Stimulated activated CD8-positive, alpha-beta memory T cell treated with anti-CD3 and anti-CD28 coated beads, Interleukin-7, amount 100 ng/mL, for 1 hour (primary cell): ENCODE measurements around the gene BTRC.

Source experiments
- DNase-seq, 2 donors: peaks; one replicate each; pipeline ENCODE4 v3.0.0-alpha.2; 2020; ENCODE audit warnings: low read depth in 2 of 2

The BTRC gene

DNA sequence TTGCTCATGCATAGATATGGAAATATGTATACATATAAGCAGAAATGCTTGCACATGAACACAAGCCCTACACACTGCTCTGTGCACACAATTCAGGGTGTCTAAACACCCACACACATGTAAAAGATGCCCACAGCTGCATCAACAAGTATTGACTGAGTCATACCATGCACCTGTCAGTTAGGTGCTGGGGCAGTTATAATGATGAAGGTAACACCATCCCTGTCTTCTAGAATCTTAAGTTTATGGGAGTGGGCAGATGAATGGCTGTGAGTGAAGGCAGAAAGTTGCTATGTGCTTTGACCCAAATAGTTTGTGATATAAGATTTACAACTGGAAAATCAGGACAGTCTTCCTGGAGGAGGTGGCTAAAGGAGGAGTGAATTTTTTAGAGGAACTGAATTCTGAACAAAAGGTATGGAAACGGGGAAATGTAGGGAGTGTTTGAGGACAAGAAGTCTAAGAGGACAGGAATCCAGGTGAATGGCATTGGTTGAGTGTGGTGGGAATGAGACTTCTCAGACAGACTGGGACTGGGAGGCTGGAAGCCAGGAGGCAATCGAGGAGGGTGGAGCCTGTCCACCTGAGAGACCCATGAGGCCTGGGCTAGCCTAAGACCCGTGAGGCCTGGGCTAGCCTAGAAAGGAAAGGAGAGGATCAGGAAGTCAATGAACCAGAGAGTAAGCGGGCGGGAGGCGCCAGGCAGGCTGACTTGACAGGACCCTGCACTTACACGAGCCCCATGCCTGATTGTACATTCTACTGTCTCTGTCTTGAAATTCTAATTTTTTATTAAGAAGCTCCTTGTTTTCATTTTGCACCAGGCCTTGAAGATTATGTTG lies 213.4 kb downstream of the BTRC start:
- no peak for DNase-seq

DNA sequence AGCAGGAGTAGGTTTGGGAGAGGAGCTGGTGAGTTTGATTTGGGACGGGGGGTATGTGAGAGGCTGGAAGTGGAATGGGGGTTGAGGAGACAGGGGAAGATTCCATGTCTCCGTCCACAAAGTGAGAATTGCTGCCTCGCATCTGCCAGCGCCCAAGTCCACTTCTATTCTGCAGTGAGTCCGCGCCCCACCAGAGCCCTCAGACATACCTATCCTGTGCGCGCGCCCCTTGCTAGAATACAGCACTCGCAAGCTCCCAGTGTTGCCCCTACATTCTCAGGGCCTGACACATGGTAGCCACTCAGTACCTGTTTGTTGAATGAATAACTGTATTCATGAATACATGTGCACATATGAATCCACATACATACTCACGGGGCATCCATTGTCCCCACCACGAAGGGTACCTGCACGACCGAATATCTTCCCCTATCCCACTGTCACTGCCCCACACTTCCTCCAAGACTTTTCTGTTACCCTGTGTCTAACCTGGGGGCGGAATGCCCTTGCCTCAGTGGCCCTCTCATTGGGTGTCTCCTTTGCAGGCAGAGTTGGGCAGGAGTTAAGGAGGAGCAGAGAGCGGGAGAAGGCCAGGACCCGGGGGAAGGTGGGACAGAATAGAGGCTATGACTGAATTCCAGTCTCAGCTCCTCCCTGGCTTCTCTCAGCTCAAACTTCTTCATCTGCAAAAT lies 214.2 kb downstream of the BTRC start:
- no peak for DNase-seq

DNA sequence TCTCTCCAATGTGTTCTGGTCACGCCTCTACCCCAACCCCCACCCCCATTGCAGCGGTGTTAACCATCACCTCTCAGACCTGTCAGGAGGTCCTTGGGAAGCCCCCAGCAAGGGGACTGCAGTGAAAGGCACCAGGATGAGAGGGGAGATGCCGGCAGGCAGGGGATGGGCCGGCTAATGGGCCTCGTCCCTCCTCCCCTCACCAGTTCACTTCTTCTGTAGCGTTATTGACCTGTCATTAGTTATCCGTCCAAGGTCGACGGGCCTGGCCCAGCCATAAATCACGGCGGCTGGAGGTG lies 215.3 kb downstream of the BTRC start:
- no peak for DNase-seq

DNA sequence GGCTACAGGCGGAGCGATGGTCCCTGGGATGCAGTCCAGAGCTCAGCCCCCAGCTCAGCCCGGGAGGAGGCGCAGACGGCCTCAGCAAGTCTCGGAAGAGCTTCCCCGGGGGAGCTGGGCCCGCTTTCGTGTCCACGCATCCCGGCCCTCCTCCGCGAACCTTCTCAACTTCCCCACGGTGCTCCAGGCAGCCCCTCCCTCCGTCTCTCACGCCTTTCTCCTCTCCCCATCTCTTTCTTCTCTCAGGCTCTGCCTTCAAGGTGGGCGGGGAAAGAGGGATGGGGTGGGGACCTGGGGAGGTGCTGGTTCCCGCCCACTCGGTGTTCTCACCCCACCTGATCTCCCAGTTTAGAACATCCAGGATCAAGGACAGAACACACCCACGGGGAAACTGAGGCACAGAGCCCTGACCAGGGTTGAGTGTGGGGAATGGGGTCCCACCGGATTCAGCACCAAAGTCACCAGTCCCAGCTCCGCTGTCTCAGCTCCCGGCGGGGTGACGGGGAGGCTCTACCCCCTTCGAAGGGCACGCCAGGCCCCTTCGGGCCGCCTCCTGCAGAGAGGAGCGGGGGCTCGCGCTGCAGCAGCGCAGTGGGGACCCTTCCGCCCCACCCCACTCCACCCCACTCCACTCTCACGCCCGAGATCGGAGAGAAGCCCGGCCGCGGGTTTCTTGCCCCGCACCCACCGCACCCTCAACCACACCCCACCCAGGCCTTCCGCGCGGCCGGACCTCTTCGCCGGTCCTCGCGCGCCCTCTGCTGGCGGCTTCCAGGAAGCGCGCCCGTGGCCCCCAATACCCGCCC lies 215.9 kb downstream of the BTRC start:
- DNase-seq: peak; percentile 58 to 63

DNA sequence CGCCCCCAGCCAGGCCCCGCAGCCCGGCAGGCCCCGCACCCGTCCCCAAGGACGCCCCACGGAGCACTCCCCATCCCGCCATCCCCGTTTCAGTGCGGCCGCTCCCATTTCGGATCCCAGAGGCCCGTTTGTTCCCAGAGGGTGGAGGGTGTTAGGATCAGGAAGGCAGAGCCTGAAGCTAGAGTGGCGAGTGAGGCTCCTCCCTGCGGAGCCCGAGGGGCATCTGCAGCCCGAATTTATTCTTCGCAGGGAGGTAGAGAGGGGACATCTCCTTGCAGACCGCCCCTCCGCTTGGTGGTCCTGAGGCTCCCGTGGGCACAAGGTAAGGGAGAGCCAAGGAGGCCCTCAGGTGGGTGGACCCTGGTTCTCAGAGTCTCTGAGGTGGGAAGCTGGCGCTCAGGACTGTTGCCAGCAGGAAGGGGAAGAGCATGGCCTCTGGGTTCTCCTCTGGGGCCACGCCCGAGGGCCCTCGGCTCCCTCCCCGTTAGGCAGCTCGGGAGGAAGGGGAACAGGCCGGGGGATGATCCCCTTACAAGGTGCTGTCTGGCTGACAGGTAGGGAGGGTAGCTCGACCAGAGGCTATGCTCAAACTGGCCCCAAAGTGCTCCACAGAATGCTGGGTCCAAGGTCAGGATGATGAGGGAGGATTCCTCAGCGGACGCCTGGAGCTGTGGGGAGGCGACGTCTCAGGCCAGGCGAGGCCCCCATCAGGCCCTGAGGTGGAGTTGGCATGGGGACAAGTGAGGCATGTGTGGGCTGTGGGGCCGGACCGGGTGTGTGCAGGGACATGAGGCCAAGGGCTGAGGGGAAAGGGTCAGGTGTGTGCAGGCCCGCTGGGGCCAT lies 216.7 kb downstream of the BTRC start:
- DNase-seq: no peak

DNA sequence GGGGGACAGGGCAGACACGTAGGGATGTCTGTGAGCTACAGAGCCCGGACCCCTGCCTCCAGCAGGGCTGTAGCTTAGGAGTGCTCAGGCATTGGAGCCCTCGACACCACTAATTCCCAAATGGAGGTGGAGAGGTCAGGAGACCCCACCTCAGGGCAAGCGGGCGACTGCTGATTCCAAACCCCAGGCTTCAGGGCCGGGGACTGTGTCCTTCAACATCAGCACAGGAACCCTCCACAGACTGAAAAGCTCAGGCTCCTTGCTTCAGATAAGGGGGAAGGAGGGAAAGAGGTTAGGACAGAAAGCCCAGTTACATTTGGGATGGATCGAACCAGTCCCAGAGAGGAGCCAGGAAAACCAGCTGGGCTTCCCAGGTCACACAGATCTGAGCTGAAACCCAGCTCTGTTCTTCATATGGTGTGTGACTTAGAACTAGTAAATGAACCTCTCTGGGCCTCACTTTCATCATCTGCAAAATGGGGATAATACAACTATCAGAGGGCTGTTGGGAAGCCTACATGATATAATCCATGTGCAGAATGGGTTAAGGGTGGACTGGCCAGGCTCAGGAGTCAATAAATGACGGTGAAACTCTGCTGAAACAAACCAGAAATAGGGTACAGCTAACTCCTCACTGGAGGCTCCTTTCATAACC lies 217.4 kb downstream of the BTRC start:
- DNase-seq: no peak

DNA sequence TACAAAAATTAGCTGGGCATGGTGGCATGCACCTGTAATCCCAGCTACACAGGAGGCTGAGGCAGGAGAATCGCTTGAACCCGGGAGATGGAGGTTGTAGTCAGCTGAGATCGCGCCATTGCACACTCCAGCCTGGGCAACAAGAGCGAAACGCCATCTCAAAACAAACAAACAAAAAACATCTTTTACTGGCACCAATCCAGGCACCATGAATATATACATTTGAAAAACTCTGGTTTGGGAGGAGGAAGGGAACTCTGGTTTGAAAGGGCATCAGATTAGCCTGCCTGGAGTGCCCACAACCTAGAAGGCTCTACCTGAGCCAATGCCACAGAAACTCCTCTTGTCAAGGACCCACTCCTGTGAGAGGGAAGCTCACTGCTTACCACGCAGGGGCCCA lies 218.2 kb downstream of the BTRC start:
- no peak for DNase-seq

DNA sequence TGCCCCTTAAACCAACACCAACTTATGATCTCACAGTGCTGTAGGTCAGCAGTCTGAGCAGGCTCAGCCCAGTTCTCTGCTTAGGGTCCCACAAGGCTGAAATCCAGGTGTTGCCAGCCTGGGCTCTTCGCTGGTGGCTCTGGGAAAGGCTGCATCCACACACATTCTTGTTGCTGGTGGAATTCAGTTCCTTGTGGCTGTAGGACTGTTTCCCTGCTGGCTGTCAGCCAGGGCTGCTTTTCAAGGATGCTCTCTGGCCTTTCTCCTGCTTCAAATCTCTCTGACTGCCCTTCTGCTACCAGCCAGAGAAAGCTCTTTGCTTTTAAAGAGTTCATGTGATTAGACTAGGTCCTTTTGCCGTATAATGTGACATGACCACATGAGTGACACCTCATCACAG lies 218.8 kb downstream of the BTRC start:
- DNase-seq: no peak

DNA sequence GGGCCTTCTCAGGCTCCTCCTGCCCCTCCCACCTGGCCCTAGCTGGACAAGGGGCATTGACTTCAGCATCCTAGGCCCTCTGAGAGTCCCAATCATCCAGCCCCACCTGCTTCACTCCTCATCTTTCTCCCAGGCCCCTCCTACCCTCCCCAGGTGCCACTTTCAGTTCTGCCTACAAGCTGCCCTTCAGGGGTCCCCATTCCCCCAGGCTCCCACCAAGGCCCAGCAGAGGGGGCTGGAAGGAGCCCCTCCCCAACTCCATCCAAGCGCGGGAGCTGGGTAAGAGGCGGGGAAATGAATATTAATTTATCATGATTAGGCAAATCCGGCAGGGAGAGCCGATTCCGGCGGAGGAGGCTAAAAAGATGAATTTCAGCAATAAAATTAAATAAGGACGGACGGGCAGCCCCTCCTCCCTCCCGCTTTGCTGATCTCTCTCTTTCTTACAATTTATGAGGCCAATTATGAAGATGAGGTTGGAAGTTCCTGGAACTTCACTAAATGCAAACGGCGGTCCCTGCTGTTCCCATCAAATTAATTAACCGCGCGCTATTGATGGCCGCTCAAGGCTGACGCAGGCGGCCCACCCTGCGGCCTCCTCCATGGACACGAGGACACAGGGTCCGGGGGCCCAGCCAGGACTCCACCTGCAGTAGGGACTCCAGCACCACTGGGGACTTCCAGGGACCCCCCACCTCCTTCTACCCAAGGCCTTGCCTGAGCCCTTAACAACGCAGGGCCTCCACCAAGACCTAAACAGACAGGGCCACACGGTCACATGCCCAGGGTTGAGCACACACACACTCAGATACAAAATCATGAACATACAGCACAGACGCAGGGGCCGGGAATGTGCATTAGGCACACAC lies 220.2 kb downstream of the BTRC start:
- no peak for DNase-seq

DNA sequence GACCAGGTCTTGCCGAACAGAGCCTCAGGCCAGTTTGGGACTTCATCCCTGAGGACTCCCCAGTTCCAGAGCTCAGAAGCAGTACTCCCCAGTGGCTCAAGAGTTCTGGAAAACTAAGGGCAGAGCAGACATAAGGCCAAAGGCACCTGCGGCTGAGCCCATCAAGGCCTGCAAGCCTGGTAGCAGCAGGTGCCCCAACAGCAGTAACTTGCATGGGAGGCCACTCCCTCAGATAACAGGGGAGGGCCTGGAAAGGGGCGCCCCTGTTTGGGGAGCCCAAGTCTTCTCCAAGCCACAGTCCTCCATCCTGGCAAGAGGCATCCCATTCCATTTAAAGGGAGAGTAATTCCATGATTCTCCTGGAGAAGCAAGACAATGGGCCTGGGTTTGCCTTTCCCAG lies 221.1 kb downstream of the BTRC start:
- DNase-seq: no peak

DNA sequence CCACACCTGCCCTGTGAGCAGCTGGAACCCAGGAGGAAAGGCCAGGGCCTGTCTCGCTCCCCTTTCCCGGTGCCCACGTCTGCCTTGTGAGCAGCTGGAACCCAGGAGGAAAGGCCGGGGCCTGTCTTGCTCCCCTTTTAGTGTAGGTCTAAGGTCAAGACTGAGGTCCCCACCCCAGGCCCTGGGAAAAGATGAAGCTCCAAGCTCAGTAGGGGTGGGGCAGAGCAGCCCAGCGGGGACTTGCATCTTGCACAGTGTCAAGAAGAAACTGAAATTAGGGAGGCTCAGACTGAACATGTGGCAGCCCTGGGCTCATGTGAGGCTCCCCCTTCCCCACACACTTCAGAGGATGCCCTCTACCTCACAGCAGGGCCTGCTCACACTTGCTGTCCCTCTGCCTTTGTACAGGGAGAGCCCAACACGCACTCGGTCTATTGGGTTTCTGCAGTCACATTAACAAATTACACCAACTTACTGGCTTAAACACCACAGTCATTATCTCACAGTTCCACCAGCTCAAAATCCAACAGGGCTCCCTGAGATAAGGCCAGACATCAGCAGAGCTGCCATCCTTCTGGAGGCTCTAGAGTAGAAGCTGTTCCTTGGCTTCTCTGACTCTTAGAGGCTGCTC lies 221.7 kb downstream of the BTRC start:
- no peak for DNase-seq

DNA sequence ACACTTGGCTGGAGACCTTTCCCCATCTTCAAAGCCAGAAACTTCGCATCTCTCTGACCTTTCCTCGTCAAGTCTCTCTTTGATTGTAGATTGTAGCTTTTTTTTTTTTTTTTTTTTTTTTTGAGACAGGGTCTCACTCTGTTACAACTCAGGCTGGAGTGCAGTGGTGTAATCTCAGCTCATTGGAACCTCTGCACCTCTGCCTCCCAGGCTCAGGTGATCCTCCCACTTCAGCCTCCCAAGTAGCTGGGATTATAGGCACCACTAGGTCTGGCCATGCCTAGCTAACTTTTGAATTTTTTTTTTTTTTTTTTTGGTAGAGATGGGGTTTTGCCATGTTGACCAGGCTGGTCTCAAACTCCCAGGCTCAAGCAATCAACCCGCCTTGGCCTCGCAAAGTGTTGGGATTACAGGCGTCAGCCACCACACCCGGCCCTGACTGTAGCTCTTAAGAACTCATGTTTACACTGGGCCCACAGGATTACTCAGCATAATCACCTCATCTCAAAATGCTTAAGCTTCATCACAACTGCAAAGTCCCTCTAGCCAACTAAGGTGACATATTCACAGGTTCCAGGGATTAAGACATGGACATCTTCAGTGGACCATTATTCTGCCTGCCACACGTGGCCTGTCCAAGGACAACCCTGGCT lies 222.4 kb downstream of the BTRC start:
- no peak for DNase-seq

DNA sequence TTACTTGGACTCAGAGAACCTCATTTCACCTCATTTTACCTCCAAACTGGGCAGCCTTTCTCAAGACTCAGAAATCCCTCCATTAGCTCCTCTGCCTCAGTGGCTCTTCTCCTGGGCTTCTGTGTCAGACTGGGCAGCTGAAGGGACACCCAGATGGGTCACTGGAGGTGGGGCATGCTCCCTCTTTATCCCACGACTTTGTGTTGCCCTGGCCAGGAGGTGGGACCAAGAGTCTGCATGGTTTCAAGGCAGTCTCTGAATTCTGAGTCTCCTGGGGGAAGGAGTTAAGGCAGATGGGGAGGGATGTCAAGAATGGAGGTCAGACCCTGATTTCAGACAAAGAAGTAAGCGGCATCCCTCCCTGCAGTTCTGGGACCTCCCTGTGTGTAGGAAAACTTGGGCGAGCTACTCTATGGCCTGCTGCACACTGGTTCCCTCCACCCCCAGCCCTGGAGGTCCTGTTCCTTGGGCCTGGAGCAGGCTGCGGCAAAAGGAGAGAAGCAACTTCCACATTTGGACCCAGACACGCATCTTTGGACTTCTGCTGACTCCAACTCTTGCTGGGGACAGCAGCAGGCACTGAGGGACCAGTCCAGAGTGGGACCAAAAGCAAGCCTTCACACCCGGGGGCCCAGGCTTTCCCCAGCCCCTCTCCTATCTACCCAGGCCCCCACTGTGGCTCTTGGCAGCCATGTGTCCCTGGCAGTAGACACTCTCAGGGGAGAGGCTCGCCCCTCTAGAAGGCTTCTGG lies 223.3 kb downstream of the BTRC start:
- DNase-seq: no peak

DNA sequence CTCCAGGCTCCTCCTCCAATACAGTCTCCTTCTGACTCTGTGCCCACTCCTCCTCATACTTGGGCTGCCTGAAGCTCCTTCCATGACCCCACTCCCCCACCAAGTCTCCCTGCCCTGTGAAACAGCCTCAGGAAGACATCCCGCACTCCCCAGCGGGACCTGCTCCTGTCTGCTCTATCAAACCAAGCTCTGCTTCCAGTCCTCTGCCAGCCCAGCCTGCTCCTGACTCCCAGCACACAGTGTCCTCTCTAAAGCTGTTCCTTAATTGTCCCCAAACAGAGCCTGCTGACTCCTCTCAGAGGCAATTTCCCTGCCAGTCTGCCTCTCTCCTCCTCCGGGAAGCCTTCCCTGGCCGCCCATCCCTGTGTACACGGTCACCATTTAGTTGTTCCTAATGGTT lies 224.2 kb downstream of the BTRC start:
- DNase-seq: no peak

DNA sequence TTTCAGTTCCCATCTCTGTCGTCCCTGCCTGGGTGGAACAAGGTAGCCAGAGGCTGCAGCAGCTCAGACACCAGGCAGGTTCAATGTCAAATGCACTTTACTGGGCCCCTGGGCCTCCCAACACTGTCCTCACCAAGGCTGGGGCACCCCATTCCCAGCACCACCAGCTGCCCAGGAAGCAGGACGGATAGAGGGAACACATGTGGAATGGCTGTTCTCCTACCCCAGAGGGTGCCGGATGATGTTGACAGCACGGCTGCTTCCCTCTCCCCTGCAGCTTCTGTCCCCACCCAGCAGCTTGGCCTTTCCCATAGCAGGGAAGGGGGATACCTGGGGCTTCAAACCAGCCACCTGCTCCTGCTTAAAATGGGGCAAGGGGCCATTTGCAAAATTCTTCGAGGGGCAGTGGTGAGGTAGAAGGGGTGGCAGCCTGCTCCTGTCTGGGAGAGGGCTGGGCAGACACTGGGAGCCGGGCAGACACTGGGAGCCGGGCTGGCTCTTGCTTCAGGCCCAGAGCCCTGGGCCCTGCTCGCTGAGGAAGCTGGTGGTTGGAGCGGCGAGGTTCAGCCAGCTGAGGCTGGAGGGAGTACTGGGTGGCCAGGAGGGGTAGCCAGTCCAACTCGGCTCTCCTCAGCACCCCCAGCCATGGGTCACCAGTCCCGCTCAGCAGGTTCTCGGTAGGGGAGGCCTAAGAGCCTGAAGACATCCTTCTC lies 225.0 kb downstream of the BTRC start:
- DNase-seq: no peak

DNA sequence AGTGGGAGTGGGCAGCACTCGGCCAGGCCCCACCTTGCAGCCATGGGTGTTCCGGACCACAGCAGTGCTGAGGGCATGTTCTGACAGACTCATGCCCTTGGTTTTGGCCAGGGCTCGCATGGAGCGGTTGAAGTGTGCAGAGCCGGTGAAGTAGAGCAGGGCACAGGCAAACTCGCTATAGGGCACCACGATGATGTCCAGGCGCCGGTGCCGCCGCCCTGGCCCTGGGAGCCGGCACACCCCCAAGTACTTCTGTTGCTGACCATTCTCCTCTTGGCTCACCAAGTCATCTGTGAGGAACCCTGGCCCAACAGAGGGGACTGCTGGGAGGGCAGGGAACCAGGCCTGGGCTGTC lies 225.5 kb downstream of the BTRC start:
- DNase-seq: no peak

DNA sequence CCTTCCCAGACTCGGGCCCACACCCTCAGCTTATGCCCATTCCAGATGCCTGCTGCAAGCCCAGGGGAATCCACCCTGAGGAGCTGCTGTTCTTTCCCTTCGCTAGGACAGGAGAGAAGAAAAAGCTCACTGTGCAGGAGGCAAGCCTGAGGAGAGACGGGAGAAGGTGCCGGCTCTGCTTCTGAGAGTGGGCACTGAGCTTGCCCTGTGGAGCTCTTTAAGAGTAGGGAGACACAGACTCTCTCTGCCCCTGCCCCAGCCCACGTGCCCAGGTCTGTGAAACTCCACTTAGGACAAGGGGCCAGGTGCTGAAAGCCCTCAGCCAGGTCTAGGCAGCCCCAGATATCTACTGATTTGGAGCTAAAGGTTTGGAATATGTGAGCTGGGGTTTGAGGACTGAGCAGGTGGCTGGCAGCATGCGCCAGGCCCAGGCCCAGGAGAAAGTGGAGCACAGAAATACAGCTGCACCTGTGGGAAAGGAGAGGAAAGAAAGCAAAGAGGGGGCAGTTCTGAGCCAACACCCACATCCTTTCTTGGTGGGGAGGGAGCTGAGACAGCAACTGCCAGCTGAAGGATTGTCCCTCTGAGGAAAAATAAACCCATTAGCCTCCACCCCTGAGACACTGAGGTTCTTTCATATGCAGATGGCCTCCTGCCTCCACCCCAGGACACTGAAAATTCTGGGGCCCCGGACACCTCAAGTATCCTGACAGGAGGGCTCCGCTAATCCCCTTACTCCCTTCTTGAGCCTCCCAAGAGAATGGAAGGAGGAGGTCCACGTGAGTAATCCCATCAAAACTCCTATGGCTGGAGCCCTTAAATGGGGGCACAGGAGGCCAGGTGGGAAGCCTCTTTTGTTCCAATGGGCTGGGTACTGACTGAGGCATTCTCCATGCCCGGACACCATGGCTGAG lies 226.8 kb downstream of the BTRC start:
- no peak for DNase-seq
